Activated B cell treated with CpG ODN at 0.5 μM for 24 hours (primary cell): ENCODE data around the gene TXNDC15. TPM values are rescaled to one million over a fixed set of nuclear protein-coding genes. Genes with fewer than 3 reads are reported as not detected.

Source experiments
- ATAC-seq: fragments of 200-7000 bp; cut with Tn5 transposase; one replicate; pipeline ENCODE4 v1.10.0; 2021; ENCODE audit warnings: low read depth, mild to moderate bottlenecking, moderate library complexity
- CTCF ChIA-PET: fragments of 350-600 bp; sonication (Branson Sonifier 250); formaldehyde crosslinking; loops from one replicate; lab custom pipeline; 2021; ENCODE audit warnings: antibody characterized with exemption; lab: Charles Lee
- POLR2A ChIA-PET: fragments of 350-600 bp; sonication (Branson Sonifier 250); formaldehyde crosslinking; loops from one replicate; lab custom pipeline; 2021; ENCODE audit warnings: antibody characterized with exemption; lab: Charles Lee
- DNase-seq: peaks from one replicate; pipeline ENCODE4 v3.0.0; 2022
- H3K27ac Mint-ChIP-seq: one replicate; pipeline ENCODE4 v1.8.0; 2020; ENCODE audit warnings: mixed read lengths
- H3K27me3 Mint-ChIP-seq: one replicate; pipeline ENCODE4 v1.8.0; 2021; ENCODE audit warnings: mixed read lengths
- H3K36me3 Mint-ChIP-seq: one replicate; pipeline ENCODE4 v1.8.0; 2021; ENCODE audit warnings: low read depth, mixed read lengths
- H3K4me1 Mint-ChIP-seq: one replicate; pipeline ENCODE4 v1.8.0; 2021; ENCODE audit warnings: mixed read lengths
- H3K4me3 Mint-ChIP-seq: one replicate; pipeline ENCODE4 v1.8.0; 2020; ENCODE audit warnings: mild to moderate bottlenecking, mixed read lengths
- H3K9me3 Mint-ChIP-seq: one replicate; pipeline ENCODE4 v1.8.0; 2020; ENCODE audit warnings: mixed read lengths
- CTCF ChIP-seq: fragments of 200-600 bp; IDR thresholded peaks from one replicate; pipeline ENCODE4 v1.8.0; 2022; ENCODE audit warnings: antibody characterized with exemption, mild to moderate bottlenecking
- intact Hi-C: fragments of 100-400 bp; cut with micrococcal nuclease; formaldehyde crosslinking; loops from one replicate; pipeline ENCODE4 v1.15.1; 2024
- total RNA-seq: library from RNA; stranded (reverse); gene quantifications from 2 replicates; pipeline ENCODE4 v1.2.3, GENCODE V29; 2022

The TXNDC15 gene
- total RNA-seq, 1 donor from 2014 or later: 26.6 TPM

DNA sequence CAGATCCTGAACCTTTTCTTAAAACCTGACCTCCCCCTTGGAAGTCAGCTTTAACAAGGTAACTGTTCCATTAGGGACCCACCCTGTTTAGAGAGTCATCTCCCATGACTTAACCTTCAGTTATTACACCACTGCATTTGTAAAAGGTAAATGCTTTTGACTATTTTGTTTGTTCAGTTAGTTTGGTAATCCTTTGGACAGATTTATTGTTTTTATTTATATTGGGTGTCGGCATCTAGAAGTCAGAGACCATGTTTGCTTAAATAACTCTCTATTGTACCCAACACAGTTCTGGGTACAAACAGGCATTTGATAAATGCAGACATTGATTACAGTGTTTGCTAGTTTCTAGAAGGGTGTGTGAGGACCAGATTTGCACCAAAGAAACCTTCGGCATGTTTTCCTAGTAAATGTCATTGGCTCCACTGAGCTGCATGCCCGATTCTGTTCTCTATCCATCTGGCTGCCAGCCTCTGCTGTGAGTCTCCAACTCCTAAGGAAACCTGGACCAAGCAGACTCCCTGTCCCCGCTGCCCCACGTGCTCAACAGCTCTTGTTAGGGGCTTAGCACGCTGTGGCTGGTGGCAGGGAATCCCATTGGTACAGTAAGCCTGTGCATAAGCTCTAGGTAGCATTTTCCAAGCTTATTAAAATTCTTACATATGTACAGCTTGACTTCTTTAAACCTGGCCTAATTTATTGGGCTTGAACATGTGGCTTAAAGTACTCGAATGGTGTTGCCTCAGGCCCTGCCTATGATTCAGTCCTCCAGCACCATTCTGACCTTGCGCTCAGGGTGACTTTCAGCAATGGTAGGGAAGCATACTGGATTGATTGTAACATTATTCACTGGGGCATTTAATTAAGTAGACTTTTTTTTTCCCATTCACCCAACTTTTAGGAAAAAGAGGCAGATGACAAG, 37.4 kb downstream of the TXNDC15 start:
- CTCF ChIA-PET: interaction anchor here (0.5 kb wide), 1 partner anchor 16 kb away, joined by 3 read pairs; no protein-coding TSS in a partner anchor
- intact Hi-C loops: no loop called here

DNA sequence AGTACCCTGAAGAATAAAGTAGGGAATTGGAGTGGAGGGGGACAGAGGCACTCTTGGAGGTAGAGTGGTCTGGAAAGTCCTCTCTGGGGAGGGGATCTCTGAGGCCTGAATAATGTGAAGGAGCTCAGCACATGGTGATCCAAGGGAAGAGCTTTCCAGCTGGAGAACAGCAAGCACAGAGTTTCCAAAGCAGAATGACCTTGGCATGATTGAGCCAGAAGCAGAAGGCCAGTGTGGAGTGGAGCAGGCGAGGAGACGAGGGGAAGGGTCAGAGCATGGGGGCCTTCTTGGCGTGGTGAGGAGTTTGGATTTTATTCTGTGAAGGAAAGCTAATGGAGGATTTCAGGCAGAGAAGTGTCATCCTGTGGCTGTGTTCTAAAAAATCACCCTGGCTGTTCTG, 39.1 kb downstream of the TXNDC15 start:
- no peak for DNase-seq
- Mint-ChIP-seq H3K4me1 (no peaks in the 10 kb centered on the region), H3K27ac (no peak overlapping the region), H3K9me3 (no peaks in the 10 kb centered on the region), H3K27me3 (no peaks in the 10 kb centered on the region), H3K36me3 (peaks cover 24% of the 10 kb centered on the region), H3K4me3 (no peak overlapping the region)
- ATAC-seq: no peak
- intact Hi-C loops: no loop called here
- ChIA-PET POLR2A (no interaction called here), CTCF (no interaction called here)
- TF ChIP-seq CTCF: no peak

More for the DNA sequence above, 37.4 kb downstream of the TXNDC15 start:
- no peak overlapping the region for H3K4me3 Mint-ChIP-seq
- H3K36me3 Mint-ChIP-seq: peaks cover 11% of the 10 kb centered on the region
- no peaks in the 10 kb centered on the region for H3K9me3 Mint-ChIP-seq
- peaks cover under 1% of the 10 kb centered on the region for H3K4me1 Mint-ChIP-seq
- DNase-seq (no peak), ATAC-seq (no peak)
- POLR2A ChIA-PET: no interaction called here
- no peak overlapping the region for H3K27ac Mint-ChIP-seq
- TF ChIP-seq CTCF: no peak
- H3K27me3 Mint-ChIP-seq: no peaks in the 10 kb centered on the region

DNA sequence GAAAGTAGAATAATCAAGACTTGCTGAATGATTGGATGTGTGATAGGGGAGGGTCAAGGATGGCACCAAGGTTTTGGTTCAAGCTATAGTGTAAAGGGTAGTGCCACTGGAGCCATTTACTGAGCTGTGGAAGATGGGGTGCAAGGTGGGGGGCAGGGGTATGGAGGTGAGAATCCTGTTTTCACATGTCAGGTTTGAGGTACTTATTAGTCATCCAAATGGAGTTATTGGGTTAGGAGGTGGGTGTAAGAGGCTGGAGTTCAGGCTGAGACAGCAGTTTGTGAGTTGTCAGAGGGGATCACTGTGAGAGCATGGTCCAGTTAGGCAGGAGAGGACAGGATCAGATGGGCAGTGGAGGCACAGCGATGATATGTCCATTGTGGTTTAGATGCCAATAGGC, 39.6 kb downstream of the TXNDC15 start:
- ChIA-PET CTCF (no interaction called here), POLR2A (no interaction called here)
- H3K4me1 Mint-ChIP-seq: no peaks in the 10 kb centered on the region
- no peaks in the 10 kb centered on the region for H3K9me3 Mint-ChIP-seq
- ATAC-seq (no peak), DNase-seq (no peak)
- TF ChIP-seq CTCF: no peak
- no peaks in the 10 kb centered on the region for H3K27me3 Mint-ChIP-seq
- no peak overlapping the region for H3K27ac Mint-ChIP-seq
- H3K4me3 Mint-ChIP-seq: no peak overlapping the region
- H3K36me3 Mint-ChIP-seq: peaks cover 27% of the 10 kb centered on the region
- intact Hi-C loops: no loop called here

DNA sequence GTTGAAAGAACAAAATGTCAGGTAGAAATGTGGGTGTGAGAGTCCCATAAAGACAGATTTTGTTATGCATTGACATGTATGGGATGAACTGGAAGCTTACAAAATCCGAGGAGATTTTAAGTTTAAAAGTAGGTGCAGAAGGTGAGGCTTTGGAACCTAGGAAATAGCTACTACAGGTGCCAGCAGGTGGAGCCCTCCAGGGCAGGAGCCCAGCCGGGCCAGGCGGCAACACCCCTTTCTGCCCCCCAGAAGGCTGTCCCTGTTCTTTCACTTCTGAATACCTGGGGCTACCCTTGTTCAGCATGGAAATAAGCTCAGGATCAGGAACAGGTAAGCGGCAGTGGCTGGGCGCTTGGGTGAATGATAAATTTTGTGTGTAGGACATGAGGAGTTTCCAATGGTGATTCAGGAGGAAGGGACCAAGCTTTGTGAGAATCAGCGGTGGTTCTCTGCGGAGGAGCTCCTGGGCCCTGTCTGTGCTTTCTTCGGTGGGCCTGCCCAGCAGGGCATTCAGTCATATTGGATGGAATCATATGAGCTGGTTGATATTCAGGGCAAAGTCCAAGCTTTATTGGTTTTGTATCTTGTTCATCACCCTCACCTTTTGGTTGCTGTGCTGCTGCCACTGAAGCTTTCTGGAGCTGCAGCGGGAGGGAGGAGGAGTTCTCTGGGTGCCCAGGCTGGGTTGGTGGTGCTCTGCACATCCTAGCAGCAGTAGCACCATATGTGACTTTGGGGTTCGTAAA, 43.1 kb downstream of the TXNDC15 start:
- POLR2A ChIA-PET: interaction anchor here (0.6 to 0.9 kb wide), 2 partner anchors 12 to 136 kb away, joined by 4 read pairs; partner anchors contain the start of gene PCBD2
- Mint-ChIP-seq H3K27ac (no peak overlapping the region), H3K27me3 (no peaks in the 10 kb centered on the region), H3K4me3 (no peak overlapping the region), H3K36me3 (peaks cover 45% of the 10 kb centered on the region), H3K4me1 (no peaks in the 10 kb centered on the region), H3K9me3 (no peaks in the 10 kb centered on the region)
- intact Hi-C loops: no loop called here
- ATAC-seq (no peak), DNase-seq (no peak)
- CTCF ChIA-PET: interaction anchor here (0.6 to 3.2 kb wide), 4 partner anchors 13 to 878 kb away, joined by 3 to 25 read pairs (median 3); partner anchors contain the start of gene PCBD2
- no peak for TF ChIP-seq CTCF

- Mint-ChIP-seq H3K27me3 (no peaks in the 10 kb centered on the region), H3K4me3 (no peak overlapping the region), H3K36me3 (peaks cover 47% of the 10 kb centered on the region), H3K27ac (no peak overlapping the region), H3K4me1 (no peaks in the 10 kb centered on the region), H3K9me3 (no peaks in the 10 kb centered on the region)
- ATAC-seq (no peak), DNase-seq (no peak)
- POLR2A ChIA-PET: no interaction called here
- CTCF ChIA-PET: interaction anchor here (3.2 kb wide), 1 partner anchor 273 kb away, joined by 25 read pairs; no protein-coding TSS in a partner anchor
- intact Hi-C loops: no loop called here
- no peak for TF ChIP-seq CTCF
Measured at GRCh38 chr5:134918861-134919260, 44.7 kb downstream of the TXNDC15 start.
